ENCODE results near the gene RHOT1. TPM values are rescaled to one million over a fixed set of nuclear protein-coding genes. Genes with fewer than 3 reads are reported as not detected.

RHOT1 gene
- total RNA-seq, 1 donor from 2014 or later = 40.3 TPM

- H3K27me3 ChIP-seq (ENCODE audit: control insufficient read depth, insufficient read depth, low read length) = no peaks in the 10 kb centered on the region
- FAIRE-seq (no peak), DNase-seq (ENCODE audit: low read depth) (no peak)
- no peak overlapping the region for H3K4me3 ChIP-seq (ENCODE audit: low read depth, low read length)
- H3K36me3 ChIP-seq (ENCODE audit: control insufficient read depth, insufficient read depth, low read length) = no peaks in the 10 kb centered on the region
- TF ChIP-seq CTCF (IDR thresholded peaks at IDR 0.05; ENCODE audit: insufficient read depth, low read length, severe bottlenecking) = no peak
These were observed 81.4 kb downstream of the RHOT1 start for GRCh38 chr17:32223703-32224102.

DNA sequence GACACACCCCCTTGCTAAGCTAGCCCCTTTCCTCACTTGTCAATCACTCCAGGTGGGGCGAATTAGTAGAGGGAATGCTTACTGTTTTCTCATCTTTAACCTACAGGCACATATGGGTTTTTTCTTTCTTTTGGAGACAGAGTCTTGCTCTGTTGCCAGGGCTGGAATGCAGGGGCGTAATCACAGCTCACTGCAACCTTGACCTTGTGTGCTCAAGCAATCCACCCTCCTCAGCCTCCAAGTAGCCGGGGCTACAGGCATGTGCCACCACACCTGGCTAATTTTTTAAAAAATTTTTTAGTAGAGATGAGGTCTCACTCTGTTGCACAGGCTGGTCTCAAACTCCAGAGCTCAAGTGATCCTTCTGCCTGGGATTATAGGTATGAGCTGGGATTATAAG, 84.6 kb downstream of the RHOT1 start:
- no peaks in the 10 kb centered on the region for H3K27me3 ChIP-seq (ENCODE audit: control insufficient read depth, insufficient read depth, low read length)
- FAIRE-seq (no peak), DNase-seq (ENCODE audit: low read depth) (no peak)
- no peak for TF ChIP-seq CTCF (IDR thresholded peaks at IDR 0.05; ENCODE audit: insufficient read depth, low read length, severe bottlenecking)
- no peaks in the 10 kb centered on the region for H3K36me3 ChIP-seq (ENCODE audit: control insufficient read depth, insufficient read depth, low read length)
- H3K4me3 ChIP-seq (ENCODE audit: low read depth, low read length) = no peak overlapping the region

GRCh38 chr17:32227910-32228309, 85.6 kb downstream of the RHOT1 start:
- TF ChIP-seq CTCF (IDR thresholded peaks at IDR 0.05; ENCODE audit: insufficient read depth, low read length, severe bottlenecking) = no peak
- H3K4me3 ChIP-seq (ENCODE audit: low read depth, low read length) = no peak overlapping the region
- DNase-seq (ENCODE audit: low read depth) (no peak), FAIRE-seq (no peak)
- no peaks in the 10 kb centered on the region for H3K36me3 ChIP-seq (ENCODE audit: control insufficient read depth, insufficient read depth, low read length)
- H3K27me3 ChIP-seq (ENCODE audit: control insufficient read depth, insufficient read depth, low read length) = no peaks in the 10 kb centered on the region

GRCh38 chr17:32235588-32235987, 93.3 kb downstream of the RHOT1 start:
- no peaks in the 10 kb centered on the region for H3K27me3 ChIP-seq (ENCODE audit: control insufficient read depth, insufficient read depth, low read length)
- H3K36me3 ChIP-seq (ENCODE audit: control insufficient read depth, insufficient read depth, low read length) = no peaks in the 10 kb centered on the region
- H3K4me3 ChIP-seq (ENCODE audit: low read depth, low read length) = no peak overlapping the region
- no peak for TF ChIP-seq CTCF (IDR thresholded peaks at IDR 0.05; ENCODE audit: insufficient read depth, low read length, severe bottlenecking)
- no peak for DNase-seq (ENCODE audit: low read depth)
- FAIRE-seq = no peak

GRCh38 chr17:32239456-32239855, 97.2 kb downstream of the RHOT1 start:
- no peak overlapping the region for H3K4me3 ChIP-seq (ENCODE audit: low read depth, low read length)
- no peaks in the 10 kb centered on the region for H3K27me3 ChIP-seq (ENCODE audit: control insufficient read depth, insufficient read depth, low read length)
- FAIRE-seq = no peak
- no peak for DNase-seq (ENCODE audit: low read depth)
- TF ChIP-seq CTCF (IDR thresholded peaks at IDR 0.05; ENCODE audit: insufficient read depth, low read length, severe bottlenecking) = no peak
- H3K36me3 ChIP-seq (ENCODE audit: control insufficient read depth, insufficient read depth, low read length) = no peaks in the 10 kb centered on the region

- FAIRE-seq (no peak), DNase-seq (ENCODE audit: low read depth) (no peak)
- no peaks in the 10 kb centered on the region for H3K36me3 ChIP-seq (ENCODE audit: control insufficient read depth, insufficient read depth, low read length)
- no peak overlapping the region for H3K4me3 ChIP-seq (ENCODE audit: low read depth, low read length)
- TF ChIP-seq CTCF (IDR thresholded peaks at IDR 0.05; ENCODE audit: insufficient read depth, low read length, severe bottlenecking) = no peak
- H3K27me3 ChIP-seq (ENCODE audit: control insufficient read depth, insufficient read depth, low read length) = no peaks in the 10 kb centered on the region
These were observed 98.4 kb downstream of the RHOT1 start for GRCh38 chr17:32240750-32241149.

All from bronchial epithelial cell (primary cell).